ENCODE measurements around the gene PSMA3.

The PSMA3 gene

GRCh38 chr14:58244556-58245387 is at the start of gene PSMA3:
Gene PSMA3, plus strand, starts transcription at chr14:58244843. Its CDS starts 78 bp downstream, at chr14:58244921.
- TF ChIP-seq CTCF (IDR thresholded peaks at IDR 0.05; ENCODE audit: insufficient read depth, low read depth, low read length, missing control alignments), result peak; percentile 7
- H3K4me3 ChIP-seq (ENCODE audit: low read length), result peak within 1 kb of the TSS; percentile 96
- peak; percentile 98 for DNase-seq (ENCODE audit: low read depth)

- TF ChIP-seq CTCF (IDR thresholded peaks at IDR 0.05; ENCODE audit: insufficient read depth, low read depth, low read length, missing control alignments), result no peak
- DNase-seq (ENCODE audit: low read depth), result no peak
Observed at GRCh38 chr14:58196198-58196597, 48.4 kb upstream of the PSMA3 start.

GRCh38 chr14:58198086-58198485 is 46.6 kb upstream of the PSMA3 start:
- TF ChIP-seq CTCF (IDR thresholded peaks at IDR 0.05; ENCODE audit: insufficient read depth, low read depth, low read length, missing control alignments), result no peak
- no peak for DNase-seq (ENCODE audit: low read depth)
- no peak overlapping the region for H3K4me3 ChIP-seq (ENCODE audit: low read length)

More at GRCh38 chr14:58196198-58196597, 48.4 kb upstream of the PSMA3 start:
- H3K4me3 ChIP-seq (ENCODE audit: low read length), result no peak overlapping the region

- TF ChIP-seq CTCF (IDR thresholded peaks at IDR 0.05; ENCODE audit: insufficient read depth, low read depth, low read length, missing control alignments), result no peak
- DNase-seq (ENCODE audit: low read depth), result peak; percentile 82
- H3K4me3 ChIP-seq (ENCODE audit: low read length), result peak within 1 kb of the TSS; percentile 86
Observed at GRCh38 chr14:58199726-58200479, 44.7 kb upstream of the PSMA3 start, which contains the start of gene ACTR10. Gene ACTR10, plus strand, starts transcription at chr14:58200149. Its CDS starts 69 bp downstream, at chr14:58200218.

- DNase-seq (ENCODE audit: low read depth), result no peak
- no peak for TF ChIP-seq CTCF (IDR thresholded peaks at IDR 0.05; ENCODE audit: insufficient read depth, low read depth, low read length, missing control alignments)
- H3K4me3 ChIP-seq (ENCODE audit: low read length), result peak overlapping the region; percentile 86
Observed at GRCh38 chr14:58200480-58200841, 44.2 kb upstream of the PSMA3 start.

- H3K4me3 ChIP-seq (ENCODE audit: low read length), result peak overlapping the region; percentile 86
- TF ChIP-seq CTCF (IDR thresholded peaks at IDR 0.05; ENCODE audit: insufficient read depth, low read depth, low read length, missing control alignments), result no peak
- DNase-seq (ENCODE audit: low read depth), result no peak
Observed at GRCh38 chr14:58200846-58201245, 43.8 kb upstream of the PSMA3 start.

Measured in epithelial cell of esophagus (primary cell).